ENCODE measurements around the gene LRP5.

Gene LRP5

DNA sequence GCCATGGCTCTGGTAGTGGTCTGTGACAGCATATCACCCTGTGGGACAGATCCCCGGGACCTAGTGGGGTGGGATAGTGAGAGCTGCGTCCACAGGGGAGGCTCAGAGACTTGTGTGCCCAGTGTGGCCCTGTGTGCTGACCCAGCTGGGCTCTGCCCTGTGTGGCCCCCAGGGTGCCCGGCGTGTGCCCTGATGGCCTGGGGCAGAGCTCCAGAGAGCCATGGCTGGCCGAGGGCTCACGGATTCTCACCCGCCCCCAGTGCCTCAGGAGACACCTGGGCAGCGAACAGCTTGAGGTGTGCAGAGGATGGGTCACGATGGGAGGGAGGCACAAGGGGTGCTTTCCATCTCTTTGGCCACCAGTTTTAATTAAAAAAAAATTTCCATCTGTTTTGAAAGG lies 11.8 kb downstream of the LRP5 start:
- WGBS, 2 experiments (ENCODE audit: insufficient coverage in 2 of 2), result 91 to 94% methylated on average over 8 to 9 of the region's 9 CpGs

GRCh38 chr11:68324695-68325094 lies 12.3 kb downstream of the LRP5 start:
- Histone ChIP-seq H3K4me1 (ENCODE audit: control insufficient read depth, insufficient read depth, low read length, poor library complexity, severe bottlenecking) (peaks cover 26% of the 10 kb centered on the region), H3K9me3 (ENCODE audit: control insufficient read depth, low read length) (no peaks in the 10 kb centered on the region), H3K4me3 (ENCODE audit: extremely low read depth, insufficient read depth, low read length, poor library complexity, severe bottlenecking) (no peak overlapping the region), H3K36me3 (ENCODE audit: control insufficient read depth, insufficient read depth, low read length) (peaks cover 7% of the 10 kb centered on the region), H3K27ac (ENCODE audit: low read depth, low read length, severe bottlenecking) (no peak overlapping the region)
- WGBS, 2 experiments (ENCODE audit: insufficient coverage in 2 of 2), result 92 to 97% methylated on average over 7 to 9 of the region's 10 CpGs

More for the DNA sequence above, 11.8 kb downstream of the LRP5 start:
- Histone ChIP-seq H3K36me3 (ENCODE audit: control insufficient read depth, insufficient read depth, low read length) (peaks cover 8% of the 10 kb centered on the region), H3K4me3 (ENCODE audit: extremely low read depth, insufficient read depth, low read length, poor library complexity, severe bottlenecking) (no peak overlapping the region), H3K9me3 (ENCODE audit: control insufficient read depth, low read length) (no peaks in the 10 kb centered on the region), H3K27ac (ENCODE audit: low read depth, low read length, severe bottlenecking) (no peak overlapping the region), H3K4me1 (ENCODE audit: control insufficient read depth, insufficient read depth, low read length, poor library complexity, severe bottlenecking) (peaks cover 22% of the 10 kb centered on the region)

DNA sequence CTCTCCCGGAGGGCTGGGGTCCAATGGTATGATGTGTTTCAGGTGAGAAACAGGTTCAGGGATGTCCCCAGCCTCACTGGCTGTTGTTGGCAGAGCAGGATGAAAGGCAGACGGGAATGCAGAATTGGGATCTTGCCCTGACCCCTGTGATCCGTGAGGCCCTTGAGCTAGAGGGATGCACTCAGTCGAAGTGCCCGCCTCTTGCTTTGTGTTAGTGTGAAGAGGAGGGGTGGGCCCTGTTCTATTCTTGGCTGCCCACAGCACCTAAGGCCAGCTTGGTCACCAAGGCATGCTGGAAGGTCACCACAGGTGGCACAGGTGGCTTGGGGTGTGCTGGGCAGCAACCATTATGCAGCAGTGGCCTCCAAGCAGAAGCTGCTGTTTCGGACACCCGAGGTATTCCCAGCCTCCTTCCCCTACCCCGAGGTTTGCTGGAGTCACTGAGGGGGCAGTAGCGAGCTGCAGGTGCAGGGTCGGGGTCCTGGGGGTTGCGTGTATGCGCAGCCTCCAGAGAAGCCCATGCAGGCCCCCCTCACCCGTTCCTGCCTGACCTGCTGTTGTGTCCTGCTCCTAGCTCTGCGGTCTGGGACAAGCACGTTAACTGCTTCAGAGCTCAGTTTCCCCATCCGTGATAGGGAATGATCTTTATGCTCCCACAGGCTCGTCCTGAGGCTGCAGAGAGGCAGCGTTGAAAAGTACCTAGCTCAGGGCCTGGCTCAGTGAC lies 13.0 kb downstream of the LRP5 start:
- 87 to 89% methylated on average over 16 of the region's 18 CpGs for WGBS, 2 experiments (ENCODE audit: insufficient coverage in 2 of 2)
- Histone ChIP-seq H3K4me1 (ENCODE audit: control insufficient read depth, insufficient read depth, low read length, poor library complexity, severe bottlenecking) (peaks cover 33% of the 10 kb centered on the region), H3K9me3 (ENCODE audit: control insufficient read depth, low read length) (no peaks in the 10 kb centered on the region)

DNA sequence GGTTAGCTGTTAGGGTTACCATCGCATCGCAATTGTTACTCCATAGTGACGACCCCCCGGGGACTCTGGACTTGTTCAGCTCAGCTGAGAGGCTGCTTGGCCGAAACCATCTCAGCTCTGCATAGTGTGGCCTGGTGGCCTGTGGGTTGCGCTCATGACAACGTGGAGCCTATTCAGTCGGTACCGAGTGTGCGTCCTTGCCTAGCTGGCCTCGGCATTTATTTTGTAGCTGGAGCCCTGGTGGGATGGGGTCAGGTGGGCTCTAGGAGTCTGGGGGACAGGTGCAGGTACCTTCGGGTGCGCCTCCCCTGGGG lies 13.5 kb downstream of the LRP5 start:
- no peaks in the 10 kb centered on the region for H3K9me3 ChIP-seq (ENCODE audit: control insufficient read depth, low read length)
- no peak overlapping the region for H3K27ac ChIP-seq (ENCODE audit: low read depth, low read length, severe bottlenecking)
- H3K36me3 ChIP-seq (ENCODE audit: control insufficient read depth, insufficient read depth, low read length), result no peaks in the 10 kb centered on the region
- H3K4me3 ChIP-seq (ENCODE audit: extremely low read depth, insufficient read depth, low read length, poor library complexity, severe bottlenecking), result no peak overlapping the region
- peaks cover 38% of the 10 kb centered on the region for H3K4me1 ChIP-seq (ENCODE audit: control insufficient read depth, insufficient read depth, low read length, poor library complexity, severe bottlenecking)
- 93 to 94% methylated on average over 8 to 11 of the region's 13 CpGs for WGBS, 2 experiments (ENCODE audit: insufficient coverage in 2 of 2)

More for the DNA sequence above, 13.0 kb downstream of the LRP5 start:
- no peak overlapping the region for H3K27ac ChIP-seq (ENCODE audit: low read depth, low read length, severe bottlenecking)
- H3K4me3 ChIP-seq (ENCODE audit: extremely low read depth, insufficient read depth, low read length, poor library complexity, severe bottlenecking), result no peak overlapping the region
- H3K36me3 ChIP-seq (ENCODE audit: control insufficient read depth, insufficient read depth, low read length), result peaks cover 1% of the 10 kb centered on the region

GRCh38 chr11:68326334-68327215 lies 14.2 kb downstream of the LRP5 start:
- H3K4me1 ChIP-seq (ENCODE audit: control insufficient read depth, insufficient read depth, low read length, poor library complexity, severe bottlenecking), result peaks cover 43% of the 10 kb centered on the region
- WGBS, 2 experiments (ENCODE audit: insufficient coverage in 2 of 2), result 96% methylated on average over 26 to 28 of the region's 28 CpGs

DNA sequence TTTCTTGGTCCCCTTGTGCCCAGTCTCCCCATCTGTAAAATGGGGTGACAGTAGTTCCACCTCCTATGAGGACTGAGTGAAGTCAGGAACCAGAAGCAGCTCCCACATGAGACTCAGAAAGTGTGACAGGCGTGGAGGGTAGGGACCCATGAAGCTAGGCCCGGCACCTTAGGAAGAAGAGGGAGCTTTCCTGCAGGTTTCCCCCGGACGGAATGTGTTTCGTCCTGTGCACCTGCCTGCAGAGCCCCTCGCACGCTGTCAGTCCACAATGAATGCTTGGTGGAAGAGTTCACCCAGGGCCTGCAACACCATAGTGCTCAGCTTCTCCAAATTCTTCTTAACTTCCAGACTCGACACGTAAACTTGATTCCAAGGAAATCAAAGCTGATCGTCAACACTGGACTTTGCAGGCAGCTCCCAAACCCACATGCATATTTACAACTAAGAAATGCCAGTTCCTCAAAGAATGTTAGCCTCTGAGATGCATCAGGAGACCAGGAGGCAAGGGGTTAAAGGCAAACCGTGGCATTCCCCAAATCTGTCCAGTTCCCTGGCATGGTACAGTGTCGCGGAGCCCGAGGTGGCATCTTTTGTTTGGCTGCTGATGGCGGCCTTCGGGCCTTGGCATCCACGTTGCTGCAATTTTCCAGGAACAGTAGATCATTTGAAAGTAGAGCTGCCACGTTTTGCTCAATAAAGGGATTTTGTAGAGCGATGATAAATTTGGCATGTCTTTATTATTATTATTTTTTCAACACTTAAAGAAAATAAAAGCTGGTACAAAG lies 15.4 kb downstream of the LRP5 start:
- H3K27ac ChIP-seq (ENCODE audit: low read depth, low read length, severe bottlenecking), result peak overlapping the region; percentile 83
- WGBS, 2 experiments (ENCODE audit: insufficient coverage in 2 of 2), result 75 to 76% methylated on average over 16 to 17 of the region's 19 CpGs
- H3K4me1 ChIP-seq (ENCODE audit: control insufficient read depth, insufficient read depth, low read length, poor library complexity, severe bottlenecking), result peaks cover 43% of the 10 kb centered on the region
- H3K4me3 ChIP-seq (ENCODE audit: extremely low read depth, insufficient read depth, low read length, poor library complexity, severe bottlenecking), result no peak overlapping the region
- H3K36me3 ChIP-seq (ENCODE audit: control insufficient read depth, insufficient read depth, low read length), result no peaks in the 10 kb centered on the region
- no peaks in the 10 kb centered on the region for H3K9me3 ChIP-seq (ENCODE audit: control insufficient read depth, low read length)

More at GRCh38 chr11:68326334-68327215, 14.2 kb downstream of the LRP5 start:
- Histone ChIP-seq H3K4me3 (ENCODE audit: extremely low read depth, insufficient read depth, low read length, poor library complexity, severe bottlenecking) (no peak overlapping the region), H3K9me3 (ENCODE audit: control insufficient read depth, low read length) (no peaks in the 10 kb centered on the region), H3K36me3 (ENCODE audit: control insufficient read depth, insufficient read depth, low read length) (no peaks in the 10 kb centered on the region), H3K27ac (ENCODE audit: low read depth, low read length, severe bottlenecking) (no peak overlapping the region)

DNA sequence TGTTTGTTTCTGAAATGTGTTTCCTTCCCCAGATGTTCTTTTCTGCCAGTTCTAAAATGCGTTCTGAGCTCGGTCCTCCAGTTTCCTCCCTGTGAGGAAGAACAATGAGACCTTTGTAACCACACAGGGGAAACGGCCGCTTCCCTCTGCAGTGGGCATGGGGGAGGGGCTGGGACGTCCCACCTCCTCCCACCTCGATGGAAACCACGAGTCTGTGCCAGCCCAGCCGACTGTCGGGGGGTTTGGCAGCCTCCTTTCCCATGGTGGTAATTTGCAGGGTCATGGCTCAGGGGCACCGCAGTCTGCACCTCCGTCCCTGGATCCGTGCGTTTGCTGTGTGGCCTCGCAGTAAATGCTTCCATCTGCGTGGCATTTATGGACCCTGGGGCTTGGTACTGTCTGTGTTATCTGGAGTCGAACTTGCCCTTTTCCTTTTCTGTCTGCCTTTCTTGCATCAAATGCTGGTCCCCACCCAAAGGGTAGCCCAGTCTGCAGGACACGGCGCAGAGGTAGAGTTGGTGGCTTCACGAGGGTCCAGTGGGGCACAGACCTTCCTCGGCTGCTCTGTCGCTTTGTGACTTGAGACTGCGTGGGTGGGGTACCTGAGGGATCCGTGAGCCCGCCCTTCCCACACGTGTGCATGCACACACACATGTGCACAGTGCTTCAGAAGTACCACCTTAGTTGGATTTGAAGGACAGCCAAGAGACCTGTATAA lies 16.1 kb downstream of the LRP5 start:
- WGBS, 2 experiments (ENCODE audit: insufficient coverage in 2 of 2), result 47% methylated on average over 21 to 25 of the region's 25 CpGs
- Histone ChIP-seq H3K4me1 (ENCODE audit: control insufficient read depth, insufficient read depth, low read length, poor library complexity, severe bottlenecking) (peaks cover 43% of the 10 kb centered on the region), H3K4me3 (ENCODE audit: extremely low read depth, insufficient read depth, low read length, poor library complexity, severe bottlenecking) (no peak overlapping the region), H3K36me3 (ENCODE audit: control insufficient read depth, insufficient read depth, low read length) (no peaks in the 10 kb centered on the region), H3K27ac (ENCODE audit: low read depth, low read length, severe bottlenecking) (peak overlapping the region; percentile 83), H3K9me3 (ENCODE audit: control insufficient read depth, low read length) (no peaks in the 10 kb centered on the region)

DNA sequence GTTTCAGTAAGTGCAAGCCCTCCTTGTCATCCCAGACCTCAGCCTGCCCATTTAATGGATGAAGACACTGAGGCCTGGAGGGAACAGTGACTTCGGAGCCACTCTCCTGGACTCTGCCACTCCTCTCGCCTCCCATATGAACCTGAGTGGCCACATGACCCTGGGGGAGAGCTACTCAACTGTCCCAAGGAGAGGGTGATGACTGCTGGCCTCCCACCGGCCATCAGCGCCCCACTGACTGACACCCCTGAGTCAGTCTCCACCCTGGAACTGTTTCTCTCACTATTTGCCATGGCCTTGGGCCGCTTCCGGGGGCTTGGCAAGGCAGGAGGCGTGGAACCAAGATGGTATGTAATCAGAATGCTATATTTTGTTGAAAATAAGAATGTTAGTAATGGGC lies 17.1 kb downstream of the LRP5 start:
- WGBS, 2 experiments (ENCODE audit: insufficient coverage in 2 of 2), result 96 to 100% methylated on average over 4 to 6 of the region's 7 CpGs
- no peak overlapping the region for H3K4me3 ChIP-seq (ENCODE audit: extremely low read depth, insufficient read depth, low read length, poor library complexity, severe bottlenecking)
- no peaks in the 10 kb centered on the region for H3K36me3 ChIP-seq (ENCODE audit: control insufficient read depth, insufficient read depth, low read length)
- no peaks in the 10 kb centered on the region for H3K9me3 ChIP-seq (ENCODE audit: control insufficient read depth, low read length)
- H3K4me1 ChIP-seq (ENCODE audit: control insufficient read depth, insufficient read depth, low read length, poor library complexity, severe bottlenecking), result peaks cover 43% of the 10 kb centered on the region
- H3K27ac ChIP-seq (ENCODE audit: low read depth, low read length, severe bottlenecking), result peak overlapping the region; percentile 41

GRCh38 chr11:68329978-68330699 lies 17.7 kb downstream of the LRP5 start:
- Histone ChIP-seq H3K9me3 (ENCODE audit: control insufficient read depth, low read length) (no peaks in the 10 kb centered on the region), H3K4me3 (ENCODE audit: extremely low read depth, insufficient read depth, low read length, poor library complexity, severe bottlenecking) (no peak overlapping the region), H3K4me1 (ENCODE audit: control insufficient read depth, insufficient read depth, low read length, poor library complexity, severe bottlenecking) (peaks cover 43% of the 10 kb centered on the region), H3K27ac (ENCODE audit: low read depth, low read length, severe bottlenecking) (peak overlapping the region; percentile 41), H3K36me3 (ENCODE audit: control insufficient read depth, insufficient read depth, low read length) (no peaks in the 10 kb centered on the region)
- WGBS, 2 experiments (ENCODE audit: insufficient coverage in 2 of 2), result 75 to 84% methylated on average over 10 of the region's 13 CpGs

All from mesodermal cell (in vitro differentiated cells).